ENCODE measurements around the gene PDPR. TPM values are rescaled to one million over a fixed set of nuclear protein-coding genes. Genes with fewer than 3 reads are reported as not detected.
"Not testable (repeated sequence)": the region's sequence is repeated elsewhere in the genome, so short reads cannot be mapped to it uniquely, and the experiment has no call there.

Gene PDPR
- total and polyA plus RNA-seq, 2 donors (not counting 3 experiments of a cell fraction or from before 2014, with no cell fraction given), result 26.4 to 29.9 TPM

DNA sequence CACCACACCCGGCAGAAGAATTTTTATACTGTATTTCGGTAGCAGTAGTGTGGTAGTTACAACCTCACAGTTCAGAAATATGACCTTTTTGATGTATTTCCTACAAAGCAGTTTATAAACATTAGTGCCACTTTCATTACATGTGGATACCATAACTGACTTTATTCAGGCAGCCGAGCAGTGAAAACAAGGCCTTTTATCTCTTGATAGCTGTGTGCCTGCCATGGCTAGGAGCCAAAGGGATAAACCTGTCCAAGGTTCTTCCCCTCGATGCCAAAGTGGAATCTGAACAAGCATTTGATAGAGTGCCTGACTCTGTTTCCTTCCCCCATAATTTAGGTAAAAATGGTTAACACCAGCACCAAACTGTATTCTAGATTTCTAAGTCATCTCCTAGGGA lies 23.0 kb upstream of the PDPR start:
- H3K4me2 ChIP-seq (ENCODE audit: insufficient read depth, low read length); DNase-seq (ENCODE audit: low read depth, low spot score); H3K79me2 ChIP-seq (ENCODE audit: control insufficient read depth, insufficient read depth, low read length); H3K27me3 ChIP-seq (ENCODE audit: control insufficient read depth in 2 of 2, insufficient read depth in 2 of 2, low read length in 2 of 2); H3K4me3 ChIP-seq (replicated peaks in 1 of 3; ENCODE audit: insufficient read depth in 1 of 3, low read depth in 1 of 3, low read length in 3 of 3); H3K36me3 ChIP-seq (ENCODE audit: control insufficient read depth in 2 of 2, extremely low read depth in 1 of 2, insufficient read depth in 2 of 2, low read length in 2 of 2); FAIRE-seq; H3K9ac ChIP-seq (replicated peaks; ENCODE audit: extremely low read depth, insufficient read depth, low read length); BruUV-seq (replicated peaks); H3K9me1 ChIP-seq (replicated peaks; ENCODE audit: control insufficient read depth, extremely low read depth, insufficient read depth, low read length); H2AFZ ChIP-seq (ENCODE audit: low read depth, low read length); H3K4me1 ChIP-seq (ENCODE audit: control insufficient read depth, extremely low read depth, insufficient read depth, low read length); H3K9me3 ChIP-seq (replicated peaks; ENCODE audit: control insufficient read depth, insufficient read depth, low read length); H3K27ac ChIP-seq (ENCODE audit: insufficient read depth, low read depth, low read length); intact Hi-C loops (cut with micrococcal nuclease); H4K20me1 ChIP-seq (replicated peaks; ENCODE audit: control insufficient read depth, extremely low read depth, insufficient read depth, low read length); dilution Hi-C loops (cut with MboI; ENCODE audit: extremely low pct_ligation_motif_present, low sequenced_read_pairs); CTCF ChIA-PET: not testable (repeated sequence)
- POLR2A ChIA-PET, result interaction anchor here (0.6 kb wide), 1 partner anchor 741 kb away, joined by 5 read pairs; no protein-coding TSS in a partner anchor

DNA sequence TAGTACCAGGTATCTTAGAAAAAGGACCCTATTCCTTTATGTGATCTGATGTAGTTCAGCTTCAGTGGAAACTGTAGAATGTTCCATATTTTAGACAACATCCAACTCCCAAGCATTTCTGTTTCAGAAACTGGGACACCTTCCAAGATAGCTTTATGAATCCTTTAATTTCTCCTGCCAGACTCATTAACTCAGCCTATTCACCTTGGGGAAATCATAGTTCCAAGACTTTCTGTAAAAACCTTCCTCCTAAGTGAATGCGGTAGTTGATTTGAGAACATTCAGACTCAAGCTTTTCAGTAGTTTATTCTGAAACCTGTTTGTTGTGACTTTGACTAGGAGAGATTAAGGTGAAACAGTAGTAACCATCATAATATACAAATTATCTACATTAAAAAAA lies 20.0 kb upstream of the PDPR start:
- H3K79me2 ChIP-seq (ENCODE audit: control insufficient read depth, insufficient read depth, low read length); BruUV-seq (replicated peaks); POLR2A ChIA-PET; FAIRE-seq; H3K27ac ChIP-seq (ENCODE audit: insufficient read depth, low read depth, low read length); dilution Hi-C loops (cut with MboI; ENCODE audit: extremely low pct_ligation_motif_present, low sequenced_read_pairs); H4K20me1 ChIP-seq (replicated peaks; ENCODE audit: control insufficient read depth, extremely low read depth, insufficient read depth, low read length); DNase-seq (ENCODE audit: low read depth, low spot score); CTCF ChIA-PET; H3K36me3 ChIP-seq (ENCODE audit: control insufficient read depth in 2 of 2, extremely low read depth in 1 of 2, insufficient read depth in 2 of 2, low read length in 2 of 2); H3K4me2 ChIP-seq (ENCODE audit: insufficient read depth, low read length); H3K27me3 ChIP-seq (ENCODE audit: control insufficient read depth in 2 of 2, insufficient read depth in 2 of 2, low read length in 2 of 2); H3K9me1 ChIP-seq (replicated peaks; ENCODE audit: control insufficient read depth, extremely low read depth, insufficient read depth, low read length); H3K9me3 ChIP-seq (replicated peaks; ENCODE audit: control insufficient read depth, insufficient read depth, low read length); H2AFZ ChIP-seq (ENCODE audit: low read depth, low read length); H3K9ac ChIP-seq (replicated peaks; ENCODE audit: extremely low read depth, insufficient read depth, low read length); intact Hi-C loops (cut with micrococcal nuclease); H3K4me1 ChIP-seq (ENCODE audit: control insufficient read depth, extremely low read depth, insufficient read depth, low read length); H3K4me3 ChIP-seq (replicated peaks in 1 of 3; ENCODE audit: insufficient read depth in 1 of 3, low read depth in 1 of 3, low read length in 3 of 3): not testable (repeated sequence)

DNA sequence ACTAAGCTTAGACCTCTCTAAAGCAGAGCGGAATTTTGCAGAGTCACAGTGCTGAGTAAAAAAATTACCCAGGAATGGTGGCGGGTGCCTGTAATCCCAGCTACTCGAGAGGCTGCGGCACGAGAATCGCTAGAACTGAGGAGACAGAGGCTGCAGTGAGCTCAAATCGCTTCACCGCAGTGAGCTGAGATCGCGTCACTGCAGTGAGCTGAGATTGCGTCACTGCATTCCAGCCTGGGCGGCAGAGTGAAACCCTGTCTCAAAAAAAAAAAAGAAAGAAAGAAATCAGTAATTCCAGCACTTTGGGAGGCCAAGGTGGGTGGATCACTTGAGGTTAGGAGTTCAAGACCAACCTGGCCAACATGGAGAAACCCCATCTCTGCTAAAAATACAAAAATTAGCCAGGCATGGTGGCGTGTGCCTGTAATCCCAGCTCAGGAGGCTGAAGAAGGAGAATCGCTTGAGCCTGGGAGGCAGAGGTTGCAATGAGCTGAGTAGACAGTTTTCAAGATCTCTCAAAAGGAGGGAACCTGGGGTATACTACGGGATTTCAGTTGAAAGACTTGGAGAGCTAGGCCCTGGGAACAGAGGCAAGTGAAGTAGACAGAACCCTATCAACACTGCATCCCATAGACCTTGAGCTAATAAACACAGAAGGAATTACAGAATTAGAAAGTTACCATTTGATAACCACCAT lies 4.4 kb upstream of the PDPR start:
- dilution Hi-C loops (cut with MboI; ENCODE audit: extremely low pct_ligation_motif_present, low sequenced_read_pairs); H3K36me3 ChIP-seq (ENCODE audit: control insufficient read depth in 2 of 2, extremely low read depth in 1 of 2, insufficient read depth in 2 of 2, low read length in 2 of 2); H3K9me3 ChIP-seq (replicated peaks; ENCODE audit: control insufficient read depth, insufficient read depth, low read length); H2AFZ ChIP-seq (ENCODE audit: low read depth, low read length); H3K9me1 ChIP-seq (replicated peaks; ENCODE audit: control insufficient read depth, extremely low read depth, insufficient read depth, low read length); BruUV-seq (replicated peaks); CTCF ChIA-PET; H3K27me3 ChIP-seq (ENCODE audit: control insufficient read depth in 2 of 2, insufficient read depth in 2 of 2, low read length in 2 of 2); FAIRE-seq; DNase-seq (ENCODE audit: low read depth, low spot score); H3K4me1 ChIP-seq (ENCODE audit: control insufficient read depth, extremely low read depth, insufficient read depth, low read length); H3K79me2 ChIP-seq (ENCODE audit: control insufficient read depth, insufficient read depth, low read length); POLR2A ChIA-PET; H3K9ac ChIP-seq (replicated peaks; ENCODE audit: extremely low read depth, insufficient read depth, low read length); H4K20me1 ChIP-seq (replicated peaks; ENCODE audit: control insufficient read depth, extremely low read depth, insufficient read depth, low read length); H3K4me2 ChIP-seq (ENCODE audit: insufficient read depth, low read length); H3K27ac ChIP-seq (ENCODE audit: insufficient read depth, low read depth, low read length); H3K4me3 ChIP-seq (replicated peaks in 1 of 3; ENCODE audit: insufficient read depth in 1 of 3, low read depth in 1 of 3, low read length in 3 of 3); intact Hi-C loops (cut with micrococcal nuclease): not testable (repeated sequence)

DNA sequence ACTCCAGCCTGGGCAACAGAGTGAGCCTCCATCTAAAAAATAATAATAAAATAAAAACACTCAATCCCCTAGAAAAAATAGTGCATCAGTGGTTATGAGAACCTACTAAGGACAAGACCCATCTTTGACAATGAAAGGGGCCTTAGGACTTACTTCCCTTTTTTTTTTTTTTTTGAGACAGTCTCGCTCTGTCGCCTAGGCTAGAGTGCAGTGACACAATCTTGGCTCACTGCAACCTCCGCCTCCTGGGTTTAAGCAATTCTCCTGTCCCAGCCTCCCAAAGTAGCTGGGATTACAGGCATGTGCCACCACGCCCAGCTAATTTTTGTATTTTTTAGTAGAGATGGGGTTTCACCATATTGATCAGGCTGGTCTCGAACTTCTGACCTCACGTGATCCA lies 2.0 kb upstream of the PDPR start:
- FAIRE-seq, result peak; percentile 40
- H3K4me1 ChIP-seq (ENCODE audit: control insufficient read depth, extremely low read depth, insufficient read depth, low read length); H3K36me3 ChIP-seq (ENCODE audit: control insufficient read depth in 2 of 2, extremely low read depth in 1 of 2, insufficient read depth in 2 of 2, low read length in 2 of 2); H3K9ac ChIP-seq (replicated peaks; ENCODE audit: extremely low read depth, insufficient read depth, low read length); H3K27me3 ChIP-seq (ENCODE audit: control insufficient read depth in 2 of 2, insufficient read depth in 2 of 2, low read length in 2 of 2); intact Hi-C loops (cut with micrococcal nuclease); H3K4me3 ChIP-seq (replicated peaks in 1 of 3; ENCODE audit: insufficient read depth in 1 of 3, low read depth in 1 of 3, low read length in 3 of 3); dilution Hi-C loops (cut with MboI; ENCODE audit: extremely low pct_ligation_motif_present, low sequenced_read_pairs); H3K9me3 ChIP-seq (replicated peaks; ENCODE audit: control insufficient read depth, insufficient read depth, low read length); BruUV-seq (replicated peaks); H3K27ac ChIP-seq (ENCODE audit: insufficient read depth, low read depth, low read length); POLR2A ChIA-PET; H3K4me2 ChIP-seq (ENCODE audit: insufficient read depth, low read length); DNase-seq (ENCODE audit: low read depth, low spot score); H3K9me1 ChIP-seq (replicated peaks; ENCODE audit: control insufficient read depth, extremely low read depth, insufficient read depth, low read length); H3K79me2 ChIP-seq (ENCODE audit: control insufficient read depth, insufficient read depth, low read length); H4K20me1 ChIP-seq (replicated peaks; ENCODE audit: control insufficient read depth, extremely low read depth, insufficient read depth, low read length); CTCF ChIA-PET; H2AFZ ChIP-seq (ENCODE audit: low read depth, low read length): not testable (repeated sequence)
